ENCODE data around the gene LSMEM2.
"Not testable (repeated sequence)": the region's sequence is repeated elsewhere in the genome, so short reads cannot be mapped to it uniquely, and the experiment has no call there.

LSMEM2 gene

DNA sequence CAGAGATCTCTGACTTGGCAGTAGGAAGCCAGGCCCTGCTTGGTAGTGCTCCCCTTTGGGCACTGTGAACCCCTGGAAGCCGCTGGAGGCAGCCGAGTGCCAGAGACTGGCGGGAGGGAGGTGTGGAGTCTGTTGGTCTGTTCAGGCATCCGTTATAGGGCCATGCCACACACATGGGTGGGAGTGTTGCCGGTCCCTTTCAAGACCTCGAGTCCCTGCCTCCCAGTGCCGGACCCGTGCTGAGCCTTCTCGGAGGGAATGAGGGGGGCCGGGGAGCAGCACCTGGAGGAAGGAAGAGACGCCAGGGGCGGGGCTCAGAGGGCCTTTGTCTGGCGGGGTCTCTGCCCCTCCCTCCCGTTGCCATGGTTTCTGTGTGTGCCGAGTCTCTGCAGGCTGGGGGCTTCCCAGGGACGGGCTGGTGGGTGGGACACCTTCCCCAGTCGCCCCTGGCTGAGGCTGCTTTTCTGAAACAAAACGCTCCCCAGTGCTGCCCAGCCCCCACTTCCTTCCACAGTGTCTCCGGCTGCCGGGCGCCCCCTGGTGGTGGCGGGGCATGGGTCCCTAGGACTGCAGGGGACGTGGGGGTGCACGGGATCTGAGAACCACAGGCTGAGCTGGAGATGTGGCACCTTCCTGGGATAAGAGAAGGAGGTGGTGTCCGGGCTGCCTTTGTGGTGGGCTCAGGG is 32.9 kb upstream of the LSMEM2 start:
- DNase-seq (ENCODE audit: low read depth) = peak; percentile 90

DNA sequence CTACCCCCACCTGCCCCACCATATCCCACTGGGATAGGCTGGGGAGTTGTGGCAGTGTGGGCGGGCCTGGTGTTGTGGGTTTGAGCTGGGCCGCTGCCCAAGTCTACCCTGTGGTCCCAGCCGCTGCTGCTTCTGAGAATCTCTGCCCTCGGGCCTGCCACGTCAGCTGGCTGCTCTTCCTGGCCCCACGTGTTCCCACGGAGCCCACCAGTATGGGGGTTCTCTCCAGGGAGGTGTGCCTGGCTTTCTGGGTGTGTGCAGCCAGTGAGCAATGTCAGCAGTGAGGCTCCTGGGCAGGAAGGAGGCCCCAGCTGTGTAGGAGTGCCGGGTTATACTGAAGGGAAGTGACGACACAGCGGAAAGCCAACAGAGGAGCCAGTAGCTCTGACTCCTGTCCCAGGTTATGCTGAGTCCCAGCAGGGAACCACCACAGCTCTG is 32.4 kb upstream of the LSMEM2 start:
- DNase-seq (ENCODE audit: low read depth) = peak; percentile 84

DNA sequence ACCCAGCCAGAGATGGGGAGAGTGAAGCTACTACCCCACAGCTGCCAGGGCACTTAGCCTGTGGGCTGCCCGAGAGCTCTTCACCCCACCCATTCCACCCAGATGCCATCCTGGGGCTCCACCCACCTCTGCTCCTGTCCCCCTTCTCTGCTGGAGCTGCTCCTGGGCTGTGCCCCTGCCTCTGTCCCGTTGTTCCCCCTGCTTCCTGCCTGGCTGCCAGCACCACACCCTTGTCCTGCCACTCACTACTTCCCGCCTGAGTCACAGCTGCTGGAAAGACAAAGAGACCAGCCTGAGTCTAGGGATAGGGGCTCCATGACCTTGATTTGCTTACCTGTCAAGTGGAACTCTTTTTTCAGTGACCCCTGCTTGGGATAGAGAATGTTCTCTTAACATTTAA is 30.5 kb upstream of the LSMEM2 start:
- DNase-seq (ENCODE audit: low read depth) = no peak

DNA sequence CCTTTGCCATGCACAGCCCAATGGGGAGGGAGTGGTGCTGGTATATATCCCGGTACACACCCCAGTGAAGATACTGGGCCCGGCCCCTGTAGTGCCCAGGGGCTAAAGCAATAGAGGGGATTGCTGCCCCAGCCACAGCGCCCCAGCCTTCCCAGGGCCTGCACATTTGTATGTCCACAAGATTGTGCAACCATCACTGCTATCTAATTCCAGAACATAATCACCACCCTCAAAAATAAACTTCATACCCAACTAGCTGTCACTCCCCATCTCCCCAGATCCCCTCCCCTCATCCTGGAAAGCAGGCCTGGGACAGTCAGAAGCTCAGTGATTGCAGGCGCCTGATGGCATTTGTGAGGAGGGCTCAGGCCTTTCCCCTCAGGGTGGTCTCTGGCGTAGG is 29.4 kb upstream of the LSMEM2 start:
- DNase-seq (ENCODE audit: low read depth) = no peak

DNA sequence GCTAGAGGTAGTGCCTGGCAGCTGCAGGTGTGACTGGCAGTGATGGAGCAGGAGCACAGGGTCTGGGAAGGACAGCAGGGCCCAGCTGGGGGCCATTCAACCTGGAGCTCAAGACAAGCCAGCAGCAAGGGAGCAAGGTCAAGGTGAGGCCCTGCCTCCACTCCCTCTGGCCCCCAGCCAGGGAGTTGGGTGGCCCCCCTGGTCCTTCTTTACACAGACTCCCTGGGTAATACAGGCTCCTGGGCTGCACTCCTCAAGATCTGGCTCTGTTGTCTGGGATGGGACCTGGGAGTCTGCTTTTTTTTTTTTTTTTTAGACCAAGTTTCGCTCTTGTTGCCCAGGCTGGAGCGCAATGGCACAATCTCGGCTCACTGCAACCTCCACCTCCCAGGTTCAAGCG is 28.4 kb upstream of the LSMEM2 start:
- no peak for DNase-seq (ENCODE audit: low read depth)

DNA sequence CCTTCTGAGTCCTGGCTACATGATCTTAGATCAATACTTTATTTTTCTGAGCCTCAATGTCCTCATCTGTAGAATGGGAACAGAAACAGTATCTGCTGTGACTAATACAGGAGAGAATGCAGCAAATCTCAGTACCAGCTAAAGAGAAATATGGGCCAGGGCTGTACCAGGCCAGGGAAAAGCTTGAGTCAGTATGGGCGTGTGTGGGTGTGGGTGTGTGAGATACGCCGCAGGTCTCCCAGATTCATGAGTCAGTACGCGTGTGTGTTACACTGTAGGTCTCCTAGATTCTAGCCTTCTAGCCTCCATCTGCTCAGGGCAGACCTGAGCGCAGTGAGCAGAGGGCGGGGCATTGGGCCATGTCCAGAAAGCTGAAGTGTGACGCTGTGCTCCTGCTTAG is 27.7 kb upstream of the LSMEM2 start:
- DNase-seq (ENCODE audit: low read depth) = peak; percentile 49

DNA sequence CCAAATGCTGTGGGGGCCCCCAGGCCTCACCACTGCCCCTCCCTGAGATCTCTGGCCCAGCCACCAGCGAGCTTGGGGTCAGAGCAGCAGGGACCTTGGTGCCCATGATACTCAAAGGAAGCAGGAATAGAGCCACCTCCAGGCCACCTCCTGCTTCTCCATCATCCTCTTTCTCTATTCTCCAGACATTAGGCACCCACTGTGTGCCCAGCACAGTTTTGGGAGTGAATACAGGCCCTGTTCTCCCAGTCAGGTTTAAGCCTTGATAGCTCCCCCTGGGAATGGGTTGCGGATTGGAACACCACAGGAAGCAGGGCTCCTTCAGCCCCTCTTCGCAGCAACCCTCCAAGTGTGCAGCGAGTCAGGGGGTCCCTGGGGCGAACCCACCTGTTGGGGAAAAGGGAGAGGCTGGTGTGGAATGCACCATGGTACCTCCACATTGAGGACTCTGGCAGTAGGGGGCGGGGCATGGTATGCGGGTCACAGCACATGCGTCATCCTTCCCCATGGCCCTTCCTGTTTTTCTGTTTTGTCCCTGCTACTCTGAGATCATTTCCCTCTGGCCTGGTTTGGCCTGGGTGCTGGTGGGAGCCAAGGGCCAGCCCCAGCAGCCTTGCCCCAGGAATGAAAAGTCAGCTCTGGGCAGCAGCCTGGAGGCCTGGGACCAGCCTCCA is 24.2 kb upstream of the LSMEM2 start:
- no peak for DNase-seq (ENCODE audit: low read depth)

DNA sequence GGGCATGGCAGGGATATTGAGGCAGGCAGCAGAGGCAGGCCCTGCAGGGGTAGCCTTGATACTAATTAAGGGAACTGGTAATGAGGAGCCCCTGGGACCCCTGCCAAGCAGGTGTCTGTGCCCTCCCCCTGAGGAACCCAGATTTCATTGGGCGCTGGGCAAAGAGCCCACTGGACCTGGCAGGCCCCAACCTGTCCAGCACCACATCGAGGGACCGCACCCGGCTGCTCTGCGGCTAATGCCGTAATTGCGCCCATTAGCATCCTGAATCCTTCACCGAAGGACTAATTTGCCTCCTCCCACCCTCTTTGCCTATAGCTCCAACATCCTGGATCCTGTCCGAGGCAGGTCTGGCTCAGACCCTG is 23.7 kb upstream of the LSMEM2 start:
- no peak for DNase-seq (ENCODE audit: low read depth)

DNA sequence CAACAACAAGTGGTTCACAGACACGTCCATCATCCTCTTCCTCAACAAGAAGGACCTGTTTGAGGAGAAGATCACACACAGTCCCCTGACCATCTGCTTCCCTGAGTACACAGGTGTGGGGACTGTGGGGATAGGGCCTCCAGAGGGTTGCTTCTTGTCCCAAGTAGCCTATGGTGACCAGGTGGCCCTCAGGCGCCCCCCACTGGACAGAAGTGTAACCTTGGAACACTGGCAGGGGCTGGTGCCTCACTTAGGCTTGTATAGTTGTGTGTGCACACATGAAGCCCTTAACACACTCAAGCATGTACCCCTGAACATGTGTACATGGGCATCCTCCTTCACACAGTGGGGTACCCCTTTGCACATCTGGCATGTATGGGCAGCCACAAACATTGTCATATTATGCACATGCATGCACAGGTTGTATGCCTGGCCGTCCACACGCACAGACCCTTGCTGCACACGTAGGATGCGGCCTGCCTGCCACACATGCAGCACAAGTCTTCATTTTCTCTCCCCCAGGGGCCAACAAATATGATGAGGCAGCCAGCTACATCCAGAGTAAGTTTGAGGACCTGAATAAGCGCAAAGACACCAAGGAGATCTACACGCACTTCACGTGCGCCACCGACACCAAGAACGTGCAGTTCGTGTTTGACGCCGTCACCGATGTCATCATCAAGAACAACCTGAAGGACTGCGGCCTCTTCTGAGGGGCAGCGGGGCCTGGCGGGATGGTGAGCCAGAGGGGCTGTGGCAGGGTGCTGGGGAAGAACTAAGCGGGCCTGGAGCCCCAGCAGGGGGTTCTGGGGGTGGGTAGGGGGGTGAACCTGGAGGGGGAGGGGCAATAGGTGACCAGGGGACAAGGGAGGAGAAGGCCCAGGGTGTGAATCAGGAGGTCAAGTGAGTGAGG is 21.7 kb upstream of the LSMEM2 start:
- DNase-seq (ENCODE audit: low read depth) = no peak

DNA sequence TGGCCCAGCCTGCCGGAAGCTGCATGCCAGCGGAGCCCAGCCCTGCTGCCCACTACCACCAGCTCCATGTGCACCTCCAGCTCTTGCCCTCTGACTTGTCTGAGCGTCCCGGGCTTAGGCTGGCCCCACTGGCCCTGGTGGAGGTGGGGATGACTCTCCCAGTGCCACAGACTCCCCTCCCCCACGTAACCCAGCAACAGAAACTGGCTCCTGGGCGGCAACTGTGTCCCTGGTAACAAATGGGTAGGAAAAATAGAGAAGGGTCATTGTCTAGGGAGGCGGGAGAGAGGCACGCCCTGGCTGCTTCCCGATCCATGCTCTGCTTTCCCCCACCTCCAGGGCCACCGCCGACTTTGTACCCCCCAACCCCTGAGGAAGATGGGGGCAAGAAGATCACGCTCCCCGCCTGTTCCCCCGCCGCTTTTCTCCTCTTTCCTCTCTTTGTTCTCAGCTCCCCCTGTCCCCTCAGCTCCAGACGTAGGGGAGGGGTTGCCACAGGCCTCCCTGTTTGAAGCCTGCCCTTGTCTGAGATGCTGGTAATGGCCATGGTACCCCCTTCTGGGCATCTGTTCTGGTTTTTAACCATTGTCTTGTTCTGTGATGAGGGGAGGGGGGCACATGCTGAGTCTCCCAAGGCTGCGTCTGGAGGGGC is 20.7 kb upstream of the LSMEM2 start:
- no peak for DNase-seq (ENCODE audit: low read depth)

DNA sequence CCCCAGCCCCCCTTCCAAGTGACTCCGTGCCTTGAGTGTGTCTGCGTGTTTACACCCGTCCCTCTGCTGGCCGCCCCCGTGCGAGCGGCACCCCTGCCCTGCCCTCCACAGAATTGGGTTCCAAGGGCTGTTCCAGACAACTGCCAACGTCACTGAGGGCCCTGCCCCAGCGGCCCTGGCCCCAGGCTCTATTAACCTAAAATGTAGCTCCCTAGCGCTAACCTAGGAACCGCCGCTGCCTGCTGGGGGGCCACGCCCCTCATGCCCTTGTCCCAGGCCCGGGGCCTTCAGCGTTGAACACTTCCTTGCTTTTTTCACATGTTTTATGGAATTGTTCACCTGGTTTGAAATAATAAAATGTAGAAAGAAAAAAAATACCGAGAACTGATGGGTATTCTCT is 19.9 kb upstream of the LSMEM2 start:
- no peak for DNase-seq (ENCODE audit: low read depth)

DNA sequence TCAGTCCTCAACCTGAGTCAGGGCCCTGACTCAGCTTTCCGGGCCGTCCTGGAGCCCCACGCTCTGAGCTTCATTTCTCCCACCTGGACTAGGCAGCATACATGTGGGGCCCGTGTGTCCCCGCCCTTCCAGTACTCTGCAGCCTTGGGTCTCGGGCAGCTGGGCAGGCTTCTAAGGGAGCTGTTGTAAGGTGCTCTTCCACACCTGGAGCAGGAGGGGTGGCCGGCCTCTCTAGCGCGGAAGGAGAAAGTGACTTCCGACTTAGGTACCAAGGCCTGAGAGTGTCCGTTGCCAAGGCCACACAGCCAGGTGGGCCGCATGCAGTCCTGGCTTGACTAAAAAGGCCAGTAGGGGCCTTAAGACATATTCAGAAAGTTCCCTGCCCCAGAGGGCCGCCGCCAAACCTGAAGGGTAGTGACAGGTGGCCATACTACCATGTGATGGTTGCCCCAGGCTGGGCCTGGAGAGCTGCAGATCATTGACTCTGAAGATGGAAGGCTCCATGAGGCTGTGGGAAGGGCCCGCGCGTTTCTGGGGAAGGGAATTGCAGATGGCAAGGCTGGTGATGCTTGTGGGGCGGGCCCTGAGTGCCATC is 19.4 kb upstream of the LSMEM2 start:
- DNase-seq (ENCODE audit: low read depth) = no peak

DNA sequence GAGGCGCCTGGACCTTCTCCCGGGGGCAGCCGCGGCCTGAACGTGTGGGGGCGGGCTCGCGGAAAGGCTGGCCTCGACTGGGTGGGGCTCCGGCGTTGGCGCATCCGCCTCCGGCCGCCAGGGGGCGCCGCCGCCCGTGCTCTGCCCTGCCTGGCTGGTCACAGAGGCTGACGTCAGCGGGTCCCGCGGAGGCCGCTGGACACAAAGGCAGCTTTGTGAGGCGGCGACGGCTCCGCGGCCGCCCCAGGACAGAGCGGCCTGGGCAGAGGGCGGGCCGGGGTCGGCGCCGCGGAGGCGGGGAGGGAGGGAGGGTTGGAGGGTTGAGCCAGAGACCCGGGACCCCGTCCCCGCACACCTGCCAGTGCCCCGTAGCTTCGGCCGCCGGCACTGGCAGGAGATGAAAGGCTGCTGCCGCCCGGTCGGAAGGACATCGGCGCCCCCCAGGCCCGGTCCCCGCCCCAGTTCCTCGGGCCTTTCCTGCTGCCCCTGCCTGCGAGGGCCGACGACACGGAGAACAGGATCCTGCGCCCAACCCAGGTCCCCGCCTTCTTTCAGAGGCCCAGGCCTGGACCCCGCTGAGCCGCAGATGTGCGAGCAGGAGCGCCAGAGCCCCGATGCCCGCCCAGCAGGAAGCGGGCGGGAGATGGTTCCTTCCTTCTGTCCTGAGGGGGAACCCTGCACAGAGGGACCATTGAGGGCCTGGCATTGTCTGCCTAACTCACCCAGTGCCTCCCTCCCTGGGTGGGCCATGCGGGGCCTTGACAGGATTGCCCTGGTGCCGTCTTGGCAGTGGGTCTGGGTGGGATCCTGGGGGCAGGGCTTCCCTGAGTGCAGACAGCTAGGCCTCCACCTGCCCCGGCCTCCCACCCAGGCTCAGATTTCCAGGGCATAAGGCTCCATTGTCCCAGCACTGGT is 18.6 kb upstream of the LSMEM2 start:
- DNase-seq (ENCODE audit: low read depth) = peak; percentile 68

DNA sequence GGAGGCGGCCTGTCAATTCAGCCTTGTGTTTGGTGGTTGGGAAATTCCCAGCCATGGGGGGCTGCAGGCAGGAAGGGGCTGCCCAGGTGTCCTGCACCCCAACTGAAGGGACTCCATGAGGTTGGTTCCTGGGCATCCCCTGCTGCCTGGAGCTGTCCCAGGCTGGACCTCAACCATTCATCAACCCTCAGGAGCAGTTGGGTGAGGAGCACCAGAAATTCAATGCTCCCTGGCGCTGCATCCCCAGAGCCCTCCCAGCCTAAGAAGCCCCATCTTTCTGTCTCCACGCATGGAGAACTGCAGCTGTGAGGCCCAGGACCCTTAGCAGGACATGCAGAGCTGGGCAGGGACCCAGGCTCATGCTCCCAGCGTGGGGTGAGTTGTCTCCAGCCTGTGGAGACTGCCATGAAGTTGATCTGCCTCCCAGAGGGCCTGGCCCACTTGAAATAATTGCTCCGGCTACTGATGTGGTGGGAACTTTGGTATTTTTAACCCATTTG is 17.9 kb upstream of the LSMEM2 start:
- no peak for DNase-seq (ENCODE audit: low read depth)

DNA sequence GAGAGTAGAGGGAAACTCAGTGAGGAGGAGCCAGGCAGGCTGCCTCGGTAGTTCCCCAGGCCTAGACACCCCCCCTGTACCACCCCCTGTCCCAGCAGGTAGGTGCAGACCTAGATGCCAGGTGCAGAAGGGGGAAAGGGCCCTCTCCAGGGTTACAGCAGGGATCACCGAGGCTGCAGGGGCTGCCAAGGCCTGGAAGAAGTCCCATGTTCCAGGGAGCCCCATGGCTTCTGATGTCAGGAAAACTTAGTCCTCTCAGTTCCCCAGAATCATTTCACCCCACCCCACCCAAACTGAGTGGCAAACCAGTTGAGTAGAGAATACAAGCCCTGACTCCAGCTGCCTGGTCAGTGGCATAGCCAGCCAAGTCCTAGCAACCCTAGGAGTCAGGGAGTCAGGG is 17.4 kb upstream of the LSMEM2 start:
- DNase-seq (ENCODE audit: low read depth) = no peak

DNA sequence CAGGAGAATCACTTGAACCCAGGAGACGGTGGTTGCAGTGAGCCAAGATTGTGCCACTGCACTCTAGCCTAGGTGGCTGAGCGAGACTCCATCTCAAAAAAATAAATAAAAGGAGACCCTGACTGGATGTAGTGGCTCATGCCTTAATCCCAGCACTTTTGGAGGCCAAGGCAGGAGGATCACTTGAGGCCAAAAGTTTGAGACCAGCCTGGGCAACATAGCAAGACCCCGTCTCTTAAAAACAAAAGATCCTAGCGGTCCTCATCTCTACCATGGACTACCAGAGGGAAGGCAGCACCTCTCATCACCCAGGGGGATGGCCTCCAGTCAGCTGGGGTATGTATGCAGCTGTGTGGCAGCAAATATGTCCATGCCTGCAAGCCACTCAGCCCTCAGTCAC is 16.7 kb upstream of the LSMEM2 start:
- DNase-seq (ENCODE audit: low read depth) = not testable (repeated sequence)

DNA sequence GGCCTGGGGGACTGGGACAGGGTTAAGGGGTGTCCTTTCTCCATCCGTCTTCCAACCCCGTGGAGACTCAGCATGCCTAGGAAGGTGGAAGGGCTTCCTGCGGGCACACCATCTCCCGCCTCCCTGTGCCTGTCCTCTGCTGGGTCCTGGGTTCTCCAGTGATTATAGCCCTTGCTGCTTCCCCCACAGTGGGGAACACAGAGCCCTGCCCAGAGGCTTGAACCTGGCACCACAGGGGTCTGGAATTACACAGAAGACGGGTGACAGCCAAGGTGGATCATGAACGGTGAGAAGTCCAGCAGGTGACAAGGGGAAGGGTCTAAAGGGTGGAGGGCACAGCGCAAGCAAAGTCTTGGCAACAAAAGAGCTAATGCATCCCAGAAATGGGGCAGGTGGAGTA is 16.1 kb upstream of the LSMEM2 start:
- DNase-seq (ENCODE audit: low read depth) = no peak

DNA sequence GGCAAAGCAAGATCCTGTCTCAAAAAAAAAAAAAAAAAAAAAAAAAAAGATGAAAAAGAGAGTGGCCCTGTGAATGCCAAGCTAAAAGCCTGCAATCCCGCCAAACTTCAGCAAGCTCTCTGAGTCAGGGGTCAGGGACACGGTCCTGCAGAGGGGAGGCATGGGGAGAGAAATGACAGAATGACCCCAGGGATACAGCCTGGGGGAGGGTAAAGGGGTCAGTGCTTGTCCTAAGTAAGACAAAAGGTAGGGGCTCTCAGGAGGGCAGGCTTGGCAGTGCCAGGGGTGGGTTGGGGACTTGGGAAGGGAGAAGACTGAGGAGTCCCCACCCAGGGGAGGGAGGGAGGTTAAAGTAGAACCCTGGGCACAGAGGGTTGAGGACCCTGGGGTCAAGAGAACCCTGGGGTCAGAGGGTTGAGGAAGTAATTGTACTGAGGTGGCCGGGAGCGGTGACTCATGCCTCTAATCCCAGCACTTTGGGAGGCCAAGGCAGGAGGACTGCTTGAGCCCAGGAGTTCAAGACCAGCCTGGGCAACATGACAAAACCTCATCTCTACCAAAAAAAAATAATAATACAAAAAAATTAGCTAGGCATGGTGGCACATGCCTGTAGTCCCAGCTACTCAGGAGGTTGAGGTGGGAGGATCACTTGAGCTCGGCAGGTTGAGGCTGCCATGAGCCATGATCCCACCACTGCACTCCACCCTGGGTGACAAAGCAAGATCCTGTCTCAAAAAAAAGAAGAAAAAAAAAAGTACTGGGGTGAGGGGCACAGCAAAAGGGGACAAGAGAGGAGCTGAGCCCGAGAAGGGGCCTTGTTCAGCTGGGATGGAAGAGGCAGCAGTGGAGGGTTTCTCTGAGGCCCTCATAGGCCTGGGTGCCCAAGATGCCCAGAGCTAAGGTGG is 15.2 kb upstream of the LSMEM2 start:
- no peak for DNase-seq (ENCODE audit: low read depth)

DNA sequence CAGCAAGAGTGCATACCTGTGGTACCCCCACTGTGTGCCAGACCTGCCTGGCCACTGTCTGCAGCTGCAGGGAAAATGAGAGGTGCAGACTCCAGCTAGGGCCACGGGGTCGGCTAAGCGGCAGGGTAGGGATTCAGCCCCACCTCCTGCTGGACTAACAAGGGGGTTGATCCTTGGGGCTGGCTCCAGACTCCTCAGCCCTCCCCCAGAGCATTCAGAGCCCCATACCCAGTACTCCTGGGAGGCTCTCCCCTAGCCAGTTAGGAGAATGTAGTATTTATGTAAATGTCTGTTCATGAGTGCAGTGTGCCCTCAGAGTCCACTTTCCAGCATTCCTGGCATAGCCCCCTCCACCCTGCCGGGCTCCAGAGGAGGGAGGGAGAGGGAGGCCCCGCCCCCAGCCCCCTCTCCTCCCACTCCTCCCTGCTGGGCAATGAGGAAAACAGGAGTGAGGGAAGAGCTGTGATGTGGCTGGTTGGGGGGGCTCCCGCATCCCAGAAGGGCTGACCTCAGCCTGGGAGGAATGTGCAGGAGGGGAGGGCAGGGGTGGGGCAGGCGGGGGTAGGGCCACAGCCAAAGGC is 14.4 kb upstream of the LSMEM2 start:
- no peak for DNase-seq (ENCODE audit: low read depth)
